HepG2 (cell line): ENCODE measurements around the gene RBBP8NL. TPM values are rescaled to one million over a fixed set of nuclear protein-coding genes. Genes with fewer than 3 reads are reported as not detected.

ENCODE experiments used
- BCL6 ChIP-seq: IDR thresholded peaks from 2 replicates; pipeline ENCODE4 v1.6.1; 2016; ENCODE audit warnings: missing genetic modification reagents, missing compliant biosample characterization
- GPBP1L1 ChIP-seq: sonication (generic); formaldehyde crosslinking; IDR thresholded peaks from 2 replicates; pipeline ENCODE4 v1.5.0; 2020; ENCODE audit warnings: mild to moderate bottlenecking, missing genetic modification reagents
- HDAC1 ChIP-seq: sonication (generic); formaldehyde crosslinking; IDR thresholded peaks from 2 replicates; pipeline ENCODE4 v1.5.1; 2020; ENCODE audit warnings: mild to moderate bottlenecking, missing genetic modification reagents
- IRF2 ChIP-seq: IDR thresholded peaks from 2 replicates; pipeline ENCODE4 v1.6.1; 2018; ENCODE audit warnings: missing genetic modification reagents, missing compliant biosample characterization
- KDM1A ChIP-seq: IDR thresholded peaks from 2 replicates; pipeline ENCODE4 v1.6.1; 2016; ENCODE audit warnings: missing compliant biosample characterization
- LCORL ChIP-seq, 2 experiments: fragments of 450-650 bp in 1 of 2; sonication (generic) in 1 of 2; formaldehyde crosslinking in 1 of 2; IDR thresholded peaks; 2 replicates each; pipeline versions ENCODE4 v1.5.0 to v1.6.1; 2017 to 2020; ENCODE audit warnings: antibody characterized with exemption in 1 of 2, missing genetic modification reagents in 1 of 2
- MIER2 ChIP-seq: IDR thresholded peaks from 2 replicates; pipeline ENCODE4 v1.6.1; 2016; ENCODE audit warnings: missing biosample characterization, missing genetic modification reagents
- NONO ChIP-seq, 2 experiments: fragments of 450-650 bp in 1 of 2; sonication (generic) in 1 of 2; formaldehyde crosslinking in 1 of 2; IDR thresholded peaks in 1 of 2; conservative IDR thresholded peaks in 1 of 2; 2 replicates each; pipeline versions ENCODE4 v1.6.1 to v1.8.0; 2017 to 2022; ENCODE audit warnings: mild to moderate bottlenecking in 1 of 2, missing genetic modification reagents in 1 of 2, moderate library complexity in 1 of 2
- NR1H2 ChIP-seq: sonication (generic); formaldehyde crosslinking; IDR thresholded peaks from 2 replicates; pipeline ENCODE4 v1.8.1; 2022; ENCODE audit warnings: low read depth, missing genetic modification reagents, borderline replicate concordance
- PLSCR1 ChIP-seq: sonication (generic); formaldehyde crosslinking; IDR thresholded peaks from 2 replicates; pipeline ENCODE4 v1.5.0; 2020; ENCODE audit warnings: missing genetic modification reagents, mild to moderate bottlenecking, borderline replicate concordance
- POGZ ChIP-seq: sonication (generic); formaldehyde crosslinking; IDR thresholded peaks from 2 replicates; pipeline ENCODE4 v1.4.0; 2020; ENCODE audit warnings: mild to moderate bottlenecking, missing genetic modification reagents
- RARG ChIP-seq: sonication (generic); formaldehyde crosslinking; IDR thresholded peaks from 2 replicates; pipeline ENCODE4 v1.4.0; 2020; ENCODE audit warnings: low read depth, mild to moderate bottlenecking, missing genetic modification reagents
- RFX3 ChIP-seq: IDR thresholded peaks from 2 replicates; pipeline ENCODE4 v1.6.1; 2016; ENCODE audit warnings: missing biosample characterization, missing genetic modification reagents
- SALL1 ChIP-seq: sonication (generic); formaldehyde crosslinking; IDR thresholded peaks from 2 replicates; pipeline ENCODE4 v1.8.0; 2022; ENCODE audit warnings: mild to moderate bottlenecking, missing genetic modification reagents
- SIN3B ChIP-seq: fragments of 150-350 bp; IDR thresholded peaks from 2 replicates; pipeline ENCODE4 v1.6.1; 2014; ENCODE audit warnings: low read length
- SMARCE1 ChIP-seq: fragments of 450-650 bp; IDR thresholded peaks from 2 replicates; pipeline ENCODE4 v1.6.1; 2017; ENCODE audit warnings: borderline replicate concordance
- SRSF1 ChIP-seq: fragments of 200-400 bp; formaldehyde crosslinking; optimal IDR thresholded peaks from 2 replicates; pipeline ENCODE3; 2017; ENCODE audit warnings: mild to moderate bottlenecking, low read depth, low read length, moderate library complexity
- TCF7L2 ChIP-seq: IDR thresholded peaks from 2 replicates; pipeline ENCODE4 v1.6.1; 2011; ENCODE audit warnings: mild to moderate bottlenecking, low read depth, low read length, moderate library complexity
- ZBTB10 ChIP-seq: sonication (generic); formaldehyde crosslinking; IDR thresholded peaks from 2 replicates; pipeline ENCODE4 v1.4.0; 2020; ENCODE audit warnings: missing genetic modification reagents, borderline replicate concordance
- ZGPAT ChIP-seq: IDR thresholded peaks from 2 replicates; pipeline ENCODE4 v1.6.1; 2016; ENCODE audit warnings: mild to moderate bottlenecking
- ZIK1 ChIP-seq: sonication (generic); formaldehyde crosslinking; IDR thresholded peaks from 2 replicates; pipeline ENCODE4 v1.5.0; 2020; ENCODE audit warnings: mild to moderate bottlenecking, low read depth, missing genetic modification reagents, borderline replicate concordance
- ZNF605 ChIP-seq: sonication (generic); formaldehyde crosslinking; IDR thresholded peaks from 2 replicates; pipeline ENCODE4 v1.8.0; 2022; ENCODE audit warnings: mild to moderate bottlenecking, missing genetic modification reagents
- ZNF746 ChIP-seq: sonication (generic); formaldehyde crosslinking; IDR thresholded peaks from 2 replicates; pipeline ENCODE4 v1.8.0; 2022; ENCODE audit warnings: mild to moderate bottlenecking, missing genetic modification reagents
- ZNF780A ChIP-seq: sonication (generic); formaldehyde crosslinking; IDR thresholded peaks from 2 replicates; pipeline ENCODE4 v1.8.0; 2022; ENCODE audit warnings: mild to moderate bottlenecking, missing genetic modification reagents, moderate library complexity
- polyA plus RNA-seq, 8 experiments: library from polyadenylated mRNA; depleted of rRNA in 3 of 8; stranded (reverse) in 7 of 8; unstranded in 1 of 8; fragments of >200 nt; fragmentation: Illumina TruSeq in 4 of 8; extraction: Trizol in 4 of 8; gene quantifications; 2 replicates each; pipeline versions ENCODE4 v1.2.1 to v1.2.3, GENCODE V29; 2011 to 2016; ENCODE audit warnings: low read depth in 4 of 8, missing spikeins in 1 of 8, mixed read lengths in 1 of 8; ENCODE audit not compliant: insufficient read depth in 1 of 8
- total RNA-seq, 5 experiments: library from RNA; depleted of rRNA; stranded (reverse); fragments of >200 nt; fragmentation: Illumina TruSeq; extraction: Trizol; gene quantifications; 2 replicates each; pipeline ENCODE4 v1.2.3, GENCODE V29; 2016; ENCODE audit warnings: low read depth in 1 of 5

RBBP8NL gene
- total and polyA plus RNA-seq, 2 of the 13 experiments (the other 11 are each of a cell fraction or from before 2014, with no cell fraction given) = 0.69 to 0.86 TPM

- TF ChIP-seq ZBTB10 (no peak), MIER2 (no peak), GPBP1L1 (CRISPR knock-in tag) (no peak), ZNF780A (CRISPR knock-in tag) (no peak), POGZ (CRISPR knock-in tag) (0 out of 2 replicates have a peak, but pooled peaks have one; percentile 32), ZIK1 (no peak), NR1H2 (0 out of 2 replicates have a peak, but pooled peaks have one; percentile 46), BCL6 (CRISPR knock-in tag) (no peak), SIN3B (no peak), LCORL (IDR thresholded peaks at IDR 0.05) (no peak), LCORL (CRISPR knock-in tag; IDR thresholded peaks at IDR 0.05) (no peak; the same call in 1 of the 2 replicates), KDM1A (CRISPR knock-in tag) (no peak), TCF7L2 (no peak), SRSF1 (no peak), SMARCE1 (no peak), HDAC1 (CRISPR knock-in tag) (peak; percentile 38; the same call in 1 of the 2 replicates), PLSCR1 (CRISPR knock-in tag) (no peak), SALL1 (CRISPR knock-in tag) (0 out of 2 replicates have a peak, but pooled peaks have one; percentile 17), RARG (no peak), RFX3 (CRISPR knock-in tag) (no peak), NONO (IDR thresholded peaks at IDR 0.05) (no peak), NONO (CRISPR knock-in tag; conservative IDR thresholded peaks at IDR 0.05) (0 out of 2 replicates have a peak, but pooled peaks have one; percentile 37), ZNF746 (0 out of 2 replicates have a peak, but pooled peaks have one; percentile 4), ZGPAT (no peak), IRF2 (CRISPR knock-in tag) (0 out of 2 replicates have a peak, but pooled peaks have one; percentile 38), ZNF605 (CRISPR knock-in tag) (no peak)
These were observed 17.2 kb downstream of the RBBP8NL start (continued) for GRCh38 chr20:62409931-62410745.
